ENCODE measurements around the gene OR51B5.

DNA sequence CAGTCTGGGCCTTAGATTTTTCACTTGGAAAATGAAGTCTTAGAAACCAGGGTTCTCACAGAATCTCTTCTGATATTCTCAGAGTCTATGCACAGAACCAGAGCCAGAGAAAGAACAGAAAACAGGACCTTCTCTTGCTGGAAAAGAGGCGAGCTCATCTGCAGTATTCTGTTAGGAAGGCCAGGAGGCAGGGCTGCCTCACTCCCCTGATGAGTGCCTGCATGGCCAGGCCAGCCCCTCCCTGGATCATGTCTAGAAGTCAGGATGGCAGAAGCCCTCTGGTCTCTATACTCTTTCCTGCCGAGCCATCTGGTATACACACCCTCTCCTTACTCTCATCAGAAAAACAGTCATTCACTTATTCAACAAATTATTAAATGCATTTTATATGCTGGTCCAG is 41.0 kb upstream of the OR51B5 start:
- TF ChIP-seq, protein P1, sequence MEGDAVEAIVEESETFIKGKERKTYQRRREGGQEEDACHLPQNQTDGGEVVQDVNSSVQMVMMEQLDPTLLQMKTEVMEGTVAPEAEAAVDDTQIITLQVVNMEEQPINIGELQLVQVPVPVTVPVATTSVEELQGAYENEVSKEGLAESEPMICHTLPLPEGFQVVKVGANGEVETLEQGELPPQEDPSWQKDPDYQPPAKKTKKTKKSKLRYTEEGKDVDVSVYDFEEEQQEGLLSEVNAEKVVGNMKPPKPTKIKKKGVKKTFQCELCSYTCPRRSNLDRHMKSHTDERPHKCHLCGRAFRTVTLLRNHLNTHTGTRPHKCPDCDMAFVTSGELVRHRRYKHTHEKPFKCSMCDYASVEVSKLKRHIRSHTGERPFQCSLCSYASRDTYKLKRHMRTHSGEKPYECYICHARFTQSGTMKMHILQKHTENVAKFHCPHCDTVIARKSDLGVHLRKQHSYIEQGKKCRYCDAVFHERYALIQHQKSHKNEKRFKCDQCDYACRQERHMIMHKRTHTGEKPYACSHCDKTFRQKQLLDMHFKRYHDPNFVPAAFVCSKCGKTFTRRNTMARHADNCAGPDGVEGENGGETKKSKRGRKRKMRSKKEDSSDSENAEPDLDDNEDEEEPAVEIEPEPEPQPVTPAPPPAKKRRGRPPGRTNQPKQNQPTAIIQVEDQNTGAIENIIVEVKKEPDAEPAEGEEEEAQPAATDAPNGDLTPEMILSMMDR (IDR thresholded peaks at IDR 0.05; ENCODE audit: poor library complexity, severe bottlenecking): no peak
- no peak for TF ChIP-seq EZH2 (IDR thresholded peaks at IDR 0.05; ENCODE audit: borderline replicate concordance, insufficient read depth, low read length, poor library complexity, severe bottlenecking)

Data from neural cell (in vitro differentiated cells).